ENCODE measurements around the gene GNPAT.
"Not testable (repeated sequence)": the region's sequence is repeated elsewhere in the genome, so short reads cannot be mapped to it uniquely, and the experiment has no call there.

The GNPAT gene

DNA sequence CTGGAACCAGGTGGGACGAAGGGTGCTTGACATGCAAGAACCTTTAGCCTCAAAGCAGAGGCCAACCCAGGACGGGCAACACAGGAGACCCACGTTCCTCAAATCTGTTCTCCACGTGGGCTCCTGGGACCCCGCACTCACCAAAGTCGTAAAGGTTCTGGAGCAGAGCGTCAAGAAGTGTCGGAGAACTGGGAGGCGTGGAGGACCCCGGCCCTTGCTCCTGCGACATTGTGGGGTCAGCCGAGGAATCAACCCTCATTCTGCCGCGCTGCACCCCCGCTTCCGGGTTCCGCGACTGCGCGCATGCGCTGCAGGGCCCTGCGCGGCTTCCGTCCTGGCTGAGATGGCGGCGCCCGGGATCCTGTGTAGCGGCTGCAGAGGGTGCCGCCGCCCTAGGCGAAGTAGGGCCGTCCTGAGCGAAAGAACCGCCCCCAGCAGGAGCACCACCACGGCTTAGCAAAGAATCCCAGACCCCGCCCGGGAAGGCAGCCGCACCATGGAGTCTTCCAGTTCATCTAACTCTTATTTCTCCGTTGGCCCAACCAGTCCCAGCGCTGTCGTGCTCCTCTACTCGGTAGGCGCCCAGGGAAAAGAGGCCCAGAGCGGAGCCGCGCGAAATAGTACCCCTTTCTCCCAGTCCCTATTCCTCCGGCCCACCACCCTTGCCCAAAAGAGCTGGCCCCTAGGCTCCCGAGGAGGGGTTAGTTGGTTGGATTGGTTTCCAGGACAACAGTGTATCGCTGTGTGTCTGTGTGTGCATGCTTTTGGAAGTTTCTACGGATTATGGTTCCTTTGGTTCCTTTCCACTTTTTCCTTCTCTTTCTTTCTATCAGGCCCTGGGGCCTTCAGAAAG, at the start of gene GNPAT:
Gene GNPAT (plus strand): TSS at position 330 of the 853 bp plus-strand sequence. CDS start 167 bp downstream, at position 497.
- peak; percentile 87 for DNase-seq (ENCODE audit: low spot score)

- DNase-seq (ENCODE audit: low spot score), result no peak
These were observed 48.3 kb upstream of the GNPAT start for GRCh38 chr1:231192620-231193163.

- DNase-seq (ENCODE audit: low spot score), result no peak
These were observed 47.2 kb upstream of the GNPAT start for GRCh38 chr1:231193710-231194340.

DNA sequence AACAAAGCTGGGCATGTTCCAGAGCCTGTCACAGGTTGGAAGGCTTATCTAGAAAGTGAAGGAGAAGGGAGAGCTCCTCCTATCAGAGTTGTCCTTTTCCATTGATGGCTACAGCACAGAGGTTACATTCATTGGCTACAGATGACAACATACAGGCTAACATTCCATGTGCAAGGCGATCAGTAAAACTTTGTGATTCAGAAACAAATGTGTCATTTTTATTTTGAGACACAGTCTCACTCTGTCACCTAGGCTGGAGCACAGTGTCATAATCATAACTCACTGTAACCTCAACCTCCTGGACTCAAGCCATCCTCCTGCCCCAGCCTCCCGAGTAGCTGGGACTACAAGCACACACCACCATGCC, 46.6 kb upstream of the GNPAT start:
- DNase-seq (ENCODE audit: low spot score), result no peak

DNA sequence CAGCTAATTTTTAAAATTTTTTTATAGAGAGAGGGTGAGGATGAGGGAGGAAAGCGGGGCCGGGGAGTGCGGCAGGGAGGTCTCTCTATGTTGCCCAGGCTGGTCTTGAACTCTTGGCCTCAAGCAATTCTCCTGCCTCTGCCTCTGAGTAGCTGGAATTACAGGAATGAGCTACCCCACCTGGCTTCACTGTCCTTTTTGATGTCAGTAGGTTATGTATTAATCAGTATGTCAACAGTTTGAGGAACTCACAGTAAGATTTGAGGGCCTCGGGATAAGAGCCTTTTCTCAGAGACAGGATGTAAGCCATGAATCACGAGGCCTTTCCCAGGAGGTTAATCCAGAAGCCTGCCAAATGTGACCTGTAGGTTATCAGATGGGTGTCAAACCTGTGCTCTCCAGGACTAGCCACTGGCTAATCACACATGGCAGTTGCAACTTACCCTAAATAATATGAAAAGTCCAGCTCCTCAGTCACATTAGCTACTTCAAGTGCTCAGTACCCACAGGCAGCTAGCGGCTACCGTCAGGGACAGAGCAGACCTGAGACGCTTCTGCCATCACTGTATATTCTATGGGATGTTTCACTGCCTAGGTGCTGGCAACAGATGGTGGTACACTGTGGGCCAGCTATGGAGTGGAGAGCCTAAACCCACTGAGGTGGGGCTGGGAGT, 46.0 kb upstream of the GNPAT start:
- no peak for DNase-seq (ENCODE audit: low spot score)

DNA sequence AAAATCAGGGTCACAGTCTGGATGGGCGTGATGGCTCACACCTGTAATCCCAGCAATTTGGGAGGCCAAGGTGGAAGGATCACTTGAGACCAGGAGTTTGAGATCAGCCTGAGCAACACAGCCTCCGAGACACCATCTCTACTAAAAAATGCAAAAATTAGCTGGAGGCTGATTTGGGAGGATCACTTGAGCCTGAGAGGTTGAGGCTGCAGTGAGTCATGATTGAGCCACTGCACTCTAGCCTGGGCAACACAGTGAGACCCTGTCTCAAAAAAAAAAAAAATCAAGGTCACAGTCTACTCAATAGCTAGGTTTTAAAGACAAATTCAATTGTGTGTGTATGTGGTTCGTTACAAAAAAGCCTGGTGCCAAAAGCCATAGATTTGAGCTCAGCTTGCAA, 44.7 kb upstream of the GNPAT start:
- no peak for DNase-seq (ENCODE audit: low spot score)

DNA sequence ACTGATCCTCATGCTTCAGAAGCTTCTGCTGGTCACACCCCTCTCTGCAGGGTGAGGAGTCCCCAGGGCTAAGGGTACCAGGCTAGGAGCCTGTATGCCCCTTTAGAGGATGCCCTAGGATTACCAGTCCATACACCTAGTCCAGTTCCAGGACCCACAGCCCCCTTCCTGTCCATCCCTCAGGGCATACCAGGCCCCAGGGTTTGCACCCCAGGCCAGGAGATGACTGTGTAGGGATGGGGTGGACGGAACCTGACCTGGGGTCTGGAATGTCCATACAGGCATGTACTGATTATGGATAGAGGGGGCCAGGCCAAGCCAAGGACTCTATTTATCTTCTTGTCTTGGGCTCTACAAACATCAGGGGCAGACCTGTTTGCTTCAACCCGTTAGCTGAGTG, 44.3 kb upstream of the GNPAT start:
- no peak for DNase-seq (ENCODE audit: low spot score)

- DNase-seq (ENCODE audit: low spot score), result no peak
These were observed 41.1 kb upstream of the GNPAT start for GRCh38 chr1:231199868-231200267.

DNA sequence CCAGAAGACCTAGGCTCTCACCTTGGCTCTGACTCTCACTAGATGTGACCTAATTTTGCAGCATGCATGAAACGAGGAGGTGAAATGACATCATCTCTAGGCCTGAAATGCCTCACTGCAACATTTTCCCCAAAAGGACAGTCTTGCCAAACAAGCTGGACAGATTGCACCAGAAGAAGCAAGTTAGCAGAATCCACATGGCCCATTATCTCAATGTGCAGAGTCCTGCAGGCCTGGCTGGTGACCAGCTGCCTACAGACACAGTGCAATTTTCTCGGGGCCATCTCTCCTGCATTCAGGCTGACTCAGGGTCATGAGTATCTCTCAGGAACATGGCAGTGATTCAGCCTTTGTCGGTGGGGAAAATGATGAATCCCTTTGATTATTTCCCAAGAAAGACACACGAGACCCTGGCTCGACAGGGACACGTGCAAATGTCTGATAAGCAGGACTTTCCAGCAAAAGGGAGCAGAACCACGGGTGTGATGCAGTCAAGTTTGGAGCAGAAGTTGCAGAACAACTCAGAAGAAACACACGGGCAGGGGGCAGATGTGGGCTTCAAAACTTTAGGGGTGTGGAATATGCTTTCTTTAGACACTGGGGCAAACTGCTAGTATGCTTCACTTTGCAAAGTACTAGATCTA, 40.5 kb upstream of the GNPAT start:
- no peak for DNase-seq (ENCODE audit: low spot score)

DNA sequence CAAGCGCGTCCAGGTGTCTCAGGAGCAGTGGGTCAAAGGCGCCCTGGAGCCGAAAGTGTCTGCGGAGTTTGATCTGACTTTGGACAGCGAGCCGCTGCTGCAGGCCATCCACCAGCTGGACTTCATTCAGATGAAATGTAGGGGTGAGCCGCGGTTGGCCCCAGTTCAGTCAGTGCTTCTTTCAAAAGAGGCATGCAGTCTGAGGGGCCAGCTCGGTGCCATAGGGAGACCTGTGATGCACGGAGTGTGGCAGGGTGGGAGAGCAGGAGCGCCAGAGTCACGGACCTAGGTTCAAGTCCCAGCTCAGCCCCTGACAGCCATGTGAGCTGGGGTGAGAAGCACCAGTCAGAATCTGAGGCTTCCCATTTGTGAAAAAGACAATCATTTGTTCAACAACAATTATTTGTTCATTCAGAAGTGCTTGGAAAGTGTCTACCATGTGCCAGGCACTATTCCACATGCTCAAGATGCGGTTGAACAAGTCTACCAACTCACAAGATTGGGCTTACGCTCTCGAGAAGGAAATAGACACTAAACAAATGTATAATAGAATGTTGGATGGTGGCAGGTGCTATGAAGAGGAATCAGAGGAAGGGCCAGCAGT, 39.5 kb upstream of the GNPAT start:
- DNase-seq (ENCODE audit: low spot score), result no peak

DNA sequence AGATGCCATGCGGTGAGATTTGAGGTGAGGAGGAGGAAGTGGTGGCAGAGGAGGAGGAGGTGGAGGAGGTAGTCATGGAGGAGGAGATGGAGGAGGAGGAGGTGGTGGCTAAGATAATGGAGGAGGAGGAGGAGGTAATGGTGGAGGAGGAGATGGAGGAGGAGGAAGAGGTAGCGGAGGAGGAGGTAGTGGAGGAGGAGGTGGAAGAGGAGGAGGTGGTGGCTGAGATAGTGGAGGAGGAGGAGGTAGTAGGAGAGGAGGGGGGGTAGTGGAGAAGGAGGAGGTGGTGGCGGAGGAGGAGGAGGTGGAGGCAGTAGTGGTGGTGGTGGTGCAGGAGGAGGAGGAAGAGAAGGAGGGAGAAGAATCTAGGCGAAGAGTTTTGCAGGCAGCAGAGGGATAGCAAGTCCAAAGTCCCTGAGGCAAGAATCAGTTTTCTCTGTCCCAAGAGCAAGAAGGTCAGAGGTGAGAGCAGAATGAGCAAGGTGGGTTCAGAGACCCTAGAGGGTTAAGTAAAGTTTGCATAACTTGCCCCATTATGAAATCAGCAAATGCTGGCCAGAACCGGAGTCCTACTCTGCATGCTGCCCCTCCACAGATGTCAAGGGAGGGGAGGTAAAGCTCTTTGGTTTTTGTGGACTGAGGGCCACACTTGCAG, 38.9 kb upstream of the GNPAT start:
- no peak for DNase-seq (ENCODE audit: low spot score)

DNA sequence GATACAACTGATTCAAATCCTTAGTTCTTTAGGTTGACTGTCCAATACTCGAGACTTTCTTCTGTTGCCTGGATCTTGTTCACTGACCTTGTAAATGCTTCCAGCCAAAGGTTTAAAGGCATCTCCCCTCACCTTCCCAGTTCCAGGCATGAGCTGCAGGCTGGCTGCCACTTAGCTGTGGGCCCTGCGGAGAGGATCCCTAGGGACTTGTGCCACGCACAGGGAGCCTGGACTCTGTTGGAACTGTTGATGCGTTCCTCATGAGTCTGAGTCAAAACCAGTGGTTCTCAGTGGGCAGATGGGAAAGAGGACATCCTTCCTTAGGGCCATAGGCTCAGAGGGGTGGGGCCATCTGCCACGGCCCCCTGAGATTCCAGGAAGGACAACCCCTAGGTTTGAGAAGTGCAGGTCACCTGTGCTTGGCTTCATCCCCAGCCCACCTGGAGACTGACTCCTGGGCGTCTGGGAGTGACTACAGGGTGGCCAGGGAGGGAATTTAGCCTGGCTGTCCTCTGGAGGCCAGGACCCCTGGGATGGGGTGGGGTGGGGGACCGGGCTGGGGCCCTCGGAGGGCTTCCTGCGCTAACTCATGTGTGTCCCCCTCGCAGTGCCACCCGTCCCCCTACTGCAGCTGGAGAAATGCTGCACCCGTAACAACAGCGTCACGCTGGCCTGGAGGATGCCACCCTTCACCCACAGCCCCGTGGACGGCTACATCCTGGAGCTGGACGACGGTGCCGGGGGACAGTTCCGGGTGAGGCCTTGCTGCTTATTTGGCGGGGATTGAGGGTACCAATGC, 37.6 kb upstream of the GNPAT start:
- DNase-seq (ENCODE audit: low spot score), result no peak

DNA sequence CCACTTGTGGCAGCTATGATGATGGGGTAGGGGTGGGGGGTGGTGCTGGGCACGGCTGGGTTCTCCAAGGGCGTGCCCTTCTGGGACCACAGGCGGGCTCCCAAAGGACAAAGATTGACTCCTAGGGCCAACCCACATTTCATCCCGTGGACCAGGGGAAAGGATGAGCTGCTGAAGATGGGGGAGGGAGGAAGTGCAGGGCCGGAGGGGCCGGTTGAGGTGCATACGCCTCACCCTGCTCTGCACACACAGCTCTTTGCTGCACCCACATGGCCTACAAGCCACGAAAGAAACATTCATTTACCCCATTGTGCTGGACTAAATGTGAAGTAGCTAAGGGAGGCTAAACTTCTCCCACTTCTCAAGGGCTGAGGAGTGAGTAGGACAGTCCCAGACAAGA, 34.2 kb upstream of the GNPAT start:
- DNase-seq (ENCODE audit: low spot score), result no peak

DNA sequence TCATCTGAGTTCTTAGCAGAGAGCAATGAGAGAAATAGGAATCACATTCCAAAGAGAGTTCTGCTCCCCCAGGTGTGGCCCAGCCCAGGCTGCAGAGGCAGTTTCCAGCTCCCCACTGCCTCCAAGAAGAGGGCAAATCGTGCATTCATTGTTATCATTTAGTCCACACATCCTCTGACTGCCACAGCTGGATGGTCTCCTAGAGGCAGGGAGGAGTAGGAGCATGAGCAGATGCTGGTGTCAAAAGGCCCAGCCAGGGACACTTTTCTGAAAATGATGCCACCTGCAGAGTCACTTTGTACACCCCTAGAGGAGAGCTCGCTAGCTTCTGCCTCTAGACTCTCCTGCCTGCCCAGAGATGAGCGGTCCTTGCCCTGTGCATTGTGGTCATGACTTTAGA, 33.6 kb upstream of the GNPAT start:
- DNase-seq (ENCODE audit: low spot score), result no peak

GRCh38 chr1:231208980-231209379, 32.0 kb upstream of the GNPAT start:
- DNase-seq (ENCODE audit: low spot score), result no peak

DNA sequence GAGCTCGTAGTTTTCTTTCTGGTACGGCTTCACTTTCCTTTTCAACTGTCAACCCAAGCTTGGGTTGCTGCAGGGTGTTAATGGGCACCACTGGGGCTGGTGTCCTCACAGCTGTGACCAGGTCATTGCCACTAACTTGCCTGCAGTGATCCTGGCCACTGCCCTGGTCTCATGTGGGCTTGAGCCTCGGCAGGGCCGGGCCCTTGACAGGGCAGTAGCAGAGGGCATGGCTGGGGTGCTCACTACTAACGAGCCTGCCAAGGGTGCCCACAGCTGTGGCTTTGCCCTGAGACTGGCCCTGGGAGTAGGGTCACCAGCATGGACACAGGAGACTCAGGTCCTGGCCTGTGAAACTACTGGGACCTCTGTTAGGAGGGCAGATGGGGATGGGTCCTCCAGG, 31.5 kb upstream of the GNPAT start:
- DNase-seq (ENCODE audit: low spot score), result no peak

GRCh38 chr1:231210126-231210525, 30.9 kb upstream of the GNPAT start:
- no peak for DNase-seq (ENCODE audit: low spot score)

DNA sequence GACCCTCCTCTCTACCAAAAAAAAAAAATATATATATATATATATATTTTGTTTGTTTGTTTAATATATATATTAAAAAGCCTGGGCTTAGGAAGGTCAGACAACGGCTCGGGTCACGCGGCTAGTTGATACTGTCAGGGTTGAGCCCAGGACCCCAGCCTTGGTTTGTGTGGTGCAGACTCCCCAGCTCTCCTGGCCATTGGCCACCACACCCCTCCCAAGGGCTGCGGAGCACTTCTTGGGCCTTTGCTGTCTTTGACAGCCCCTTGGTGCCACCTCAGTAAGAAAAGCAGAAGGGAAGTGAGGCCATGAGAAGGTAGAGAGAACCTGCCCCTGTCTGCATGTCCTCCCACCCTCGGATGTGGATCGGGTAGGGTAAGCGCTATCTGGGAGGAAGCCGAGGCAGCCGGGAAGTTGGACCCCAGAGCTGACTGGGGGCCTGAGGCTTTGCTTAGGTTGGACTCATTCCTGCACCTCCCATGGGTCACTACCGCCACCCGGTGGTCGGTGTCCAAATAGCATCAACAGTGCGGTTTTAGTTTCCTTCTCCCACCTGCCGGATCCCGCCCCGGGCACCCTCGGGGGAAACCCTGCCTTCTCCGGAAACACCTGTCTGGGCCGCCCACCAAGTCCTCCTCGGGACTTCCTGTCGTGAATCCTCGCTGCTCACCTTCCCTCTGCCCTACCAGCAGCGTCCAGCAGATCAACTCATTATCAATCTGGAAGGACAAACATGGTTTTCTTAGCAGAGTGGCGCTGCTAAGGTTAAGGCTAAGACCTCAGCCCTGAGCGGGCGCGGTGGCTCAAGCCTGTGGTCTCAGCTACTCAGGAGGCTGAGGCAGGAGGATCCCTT, 29.8 kb upstream of the GNPAT start:
- DNase-seq (ENCODE audit: low spot score), result peak; percentile 86

DNA sequence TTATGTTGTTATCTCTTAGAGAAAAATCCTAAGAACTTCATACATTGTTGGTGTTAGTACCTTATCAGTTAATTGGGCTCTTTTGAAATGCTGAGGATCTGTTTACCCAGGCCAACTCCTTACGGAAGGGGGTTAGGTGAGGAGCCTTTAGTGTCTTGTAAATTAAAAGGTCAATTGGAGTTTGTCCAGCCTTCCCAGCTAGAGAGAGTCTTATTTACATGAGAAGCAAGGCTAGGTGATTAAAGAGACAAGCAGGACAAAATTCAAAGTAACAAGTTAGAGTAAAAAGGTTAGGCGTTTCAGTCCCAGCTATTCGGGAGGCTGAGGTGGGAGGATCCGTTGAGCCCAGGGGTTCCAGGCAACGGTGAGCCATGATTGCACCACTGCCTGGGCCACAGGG, 28.7 kb upstream of the GNPAT start:
- DNase-seq (ENCODE audit: low spot score), result not testable (repeated sequence)
